Sigmoid colon (tissue), 4 donors: ENCODE data around the gene CNN3.

Experiments
- CTCF ChIP-seq, 4 experiments: fragments of 450-650 bp in 3 of 4; fragments of 200-600 bp in 1 of 4; IDR thresholded peaks; one replicate each; pipeline ENCODE4 v1.5.1; 2016 to 2019; ENCODE audit warnings: antibody characterized with exemption in 4 of 4, mild to moderate bottlenecking in 3 of 4, moderate library complexity in 2 of 4
- POLR2AphosphoS5 ChIP-seq, 4 donors: sonication (generic); formaldehyde crosslinking; IDR thresholded peaks; one replicate each; pipeline ENCODE4 v1.6.1; 2017; ENCODE audit warnings: antibody characterized with exemption in 4 of 4

- no peak for TF ChIP-seq POLR2AphosphoS5 (IDR thresholded peaks at IDR 0.05)
- TF ChIP-seq CTCF (IDR thresholded peaks at IDR 0.05), result no peak
These were observed 74.1 kb downstream of the CNN3 start for GRCh38 chr1:94852788-94853187.
